HCT116 (cell line): ENCODE measurements around the gene TMEM35B. TPM values are rescaled to one million over a fixed set of nuclear protein-coding genes. Genes with fewer than 3 reads are reported as not detected.
"Not testable (repeated sequence)": the region's sequence is repeated elsewhere in the genome, so short reads cannot be mapped to it uniquely, and the experiment has no call there.

Experiments
- ATAC-seq: fragments of 200-7000 bp; cut with Tn5 transposase; 2 replicates; pipeline ENCODE4 v1.9.1; 2020; ENCODE audit warnings: mild to moderate bottlenecking, moderate library complexity
- BruUV-seq: library from RNA; stranded (reverse); fragments of 400-500 nt; replicated peaks from 2 replicates; lab custom pipeline; 2021; lab: Mats Ljungman, UMichigan
- CTCF ChIA-PET: fragments of 300-600 bp; sonication (Branson Sonifier 250); formaldehyde crosslinking; loops from one replicate; lab custom pipeline; 2021; ENCODE audit warnings: antibody characterized with exemption; lab: Charles Lee
- POLR2A ChIA-PET: fragments of 300-600, 350-600 bp; sonication (Branson Sonifier 250); formaldehyde crosslinking; loops from one replicate; lab custom pipeline; 2021; ENCODE audit warnings: antibody characterized with exemption; lab: Charles Lee
- RAD21 ChIA-PET, 2 experiments: fragments of 300-600 bp; sonication (Branson Sonifier 250); formaldehyde crosslinking; loops; one replicate each; lab custom pipeline; 2023; ENCODE audit warnings: low total read pairs in 2 of 2; ENCODE audit not compliant: uncharacterized antibody in 2 of 2, unreplicated experiment in 2 of 2, low non-redundant PET in 1 of 2; lab: Charles Lee
- DNase-seq: peaks from one replicate; pipeline ENCODE4 v3.0.0-alpha.2; 2010; ENCODE audit warnings: low read depth, low spot score
- H2AFZ ChIP-seq: fragments of 200-600 bp; shearing (Covaris generic), sonication (generic); 2 replicates; pipeline ENCODE4 v1.6.1; 2017; ENCODE audit warnings: low read depth, mixed run types, mixed read lengths, antibody characterized with exemption, low read length; ENCODE audit not compliant: poor library complexity, severe bottlenecking
- H3K27ac ChIP-seq: 2 replicates; pipeline ENCODE4 v1.5.1; 2012; ENCODE audit warnings: low read depth, low read length
- H3K27me3 ChIP-seq: fragments of 200-600 bp; sonication (generic); 2 replicates; pipeline ENCODE4 v1.6.1; 2016; ENCODE audit warnings: mixed run types, low read length, mixed read lengths; ENCODE audit not compliant: insufficient read depth
- H3K36me3 ChIP-seq, 2 experiments: fragments of 200-500 bp in 1 of 2; fragments of 200-600 bp in 1 of 2; sonication (Bioruptor generic) in 1 of 2; sonication (generic) in 1 of 2; 2 replicates each; pipeline versions ENCODE4 v1.5.1 to v1.6.1; 2014 to 2016; ENCODE audit warnings: low read length in 2 of 2, inconsistent platforms in 1 of 2, mixed read lengths in 1 of 2, mixed run types in 1 of 2; ENCODE audit not compliant: insufficient read depth in 2 of 2, control insufficient read depth in 1 of 2
- H3K4me1 ChIP-seq, 2 experiments: fragments of 200-600 bp in 1 of 2; sonication (generic) in 1 of 2; 2 replicates each; pipeline versions ENCODE4 v1.5.1 to v1.6.1; 2012 to 2017; ENCODE audit warnings: low read length in 2 of 2, inconsistent platforms in 1 of 2, mild to moderate bottlenecking in 1 of 2, mixed read lengths in 1 of 2, mixed run types in 1 of 2, moderate library complexity in 1 of 2; ENCODE audit not compliant: insufficient read depth in 2 of 2, control insufficient read depth in 1 of 2
- H3K4me2 ChIP-seq: fragments of 200-600 bp; sonication (generic); 2 replicates; pipeline ENCODE4 v1.6.1; 2017; ENCODE audit warnings: mixed run types, low read length, mixed read lengths
- H3K4me3 ChIP-seq, 2 experiments: fragments of 200-600 bp in 1 of 2; sonication (generic) in 1 of 2; replicated peaks in 1 of 2; 2 replicates each; pipeline ENCODE4 v1.5.1; 2011 to 2016; ENCODE audit warnings: low read length in 2 of 2, control low read depth in 1 of 2, low read depth in 1 of 2, mild to moderate bottlenecking in 1 of 2, mixed read lengths in 1 of 2, mixed run types in 1 of 2
- H3K79me2 ChIP-seq: fragments of 200-600 bp; sonication (generic); 2 replicates; pipeline ENCODE4 v1.6.1; 2017; ENCODE audit warnings: mild to moderate bottlenecking, mixed run types, low read length, moderate library complexity, mixed read lengths; ENCODE audit not compliant: insufficient read depth
- H3K9ac ChIP-seq: fragments of 200-600 bp; sonication (generic); 2 replicates; pipeline ENCODE4 v1.6.1; 2016; ENCODE audit warnings: low read length, mixed read lengths
- H3K9me2 ChIP-seq: fragments of 200-600 bp; sonication (generic), shearing (Covaris generic); 2 replicates; pipeline ENCODE4 v1.6.1; 2017; ENCODE audit warnings: mixed run types, mild to moderate bottlenecking, moderate library complexity; ENCODE audit not compliant: insufficient read depth
- H3K9me3 ChIP-seq, 2 experiments: fragments of 200-500 bp in 1 of 2; fragments of 200-600 bp in 1 of 2; sonication (Bioruptor generic) in 1 of 2; sonication (generic) in 1 of 2; 2 replicates each; pipeline ENCODE4 v1.6.1; 2014 to 2017; ENCODE audit warnings: low read length in 2 of 2, mixed read lengths in 2 of 2, inconsistent platforms in 1 of 2, low read depth in 1 of 2, mild to moderate bottlenecking in 1 of 2, mixed run types in 1 of 2, moderate library complexity in 1 of 2; ENCODE audit not compliant: control insufficient read depth in 1 of 2, insufficient read depth in 1 of 2
- H4K20me1 ChIP-seq: fragments of 200-600 bp; sonication (generic), shearing (Covaris generic); 2 replicates; pipeline ENCODE4 v1.6.1; 2017; ENCODE audit warnings: mixed run types, mild to moderate bottlenecking, moderate library complexity; ENCODE audit not compliant: insufficient read depth
- SRF ChIP-seq: IDR thresholded peaks from 2 replicates; pipeline ENCODE4 v1.6.1; 2012; ENCODE audit warnings: low read depth
- YY1 ChIP-seq: IDR thresholded peaks from 2 replicates; pipeline ENCODE4 v1.6.1; 2011; ENCODE audit warnings: low read length, low read depth, moderate library complexity, mild to moderate bottlenecking; ENCODE audit not compliant: insufficient replicate concordance; ENCODE audit errors: extremely low read depth
- ZBTB33 ChIP-seq: IDR thresholded peaks from 2 replicates; pipeline ENCODE4 v1.6.1; 2011; ENCODE audit warnings: mild to moderate bottlenecking, low read length, moderate library complexity; ENCODE audit not compliant: insufficient replicate concordance; ENCODE audit errors: extremely low read depth
- ZFX ChIP-seq: fragments of 450-650 bp; IDR thresholded peaks from 2 replicates; pipeline ENCODE4 v1.6.1; 2017
- intact Hi-C: fragments of 100-400 bp; cut with micrococcal nuclease; formaldehyde crosslinking; loops from 2 replicates; pipeline ENCODE4 v1.10.0; 2022
- total RNA-seq: library from RNA; stranded (reverse); gene quantifications from one replicate; pipeline ENCODE4 v1.2.1, GENCODE V29; 2021; ENCODE audit not compliant: unreplicated experiment

The TMEM35B gene
- total RNA-seq, 1 experiment from 2014 or later, result 14.6 TPM

- no peak overlapping the region for H3K9ac ChIP-seq
- no peak for TF ChIP-seq ZBTB33
- TF ChIP-seq YY1, result no peak
- TF ChIP-seq SRF, result no peak
- TF ChIP-seq ZFX, result no peak
- no peak overlapping the region for H3K27ac ChIP-seq
- peaks cover 11 to 13% of the 10 kb centered on the region in 2 experiments; a peak in 3 of 4 replicates for H3K4me1 ChIP-seq
- POLR2A ChIA-PET, result no interaction called here
- intact Hi-C loops, result no loop called here
- CTCF ChIA-PET, result no interaction called here
- RAD21 ChIA-PET, result no interaction called here
- no peaks in the 10 kb centered on the region; the same call in 1 of the 2 replicates for H3K79me2 ChIP-seq
- no peaks in the 10 kb centered on the region for H3K9me2 ChIP-seq
- no peak overlapping the region for H3K4me2 ChIP-seq
- no peaks in the 10 kb centered on the region for H3K27me3 ChIP-seq
- ATAC-seq, result no peak
- no TSS peak for BruUV-seq
- peaks cover 0 to under 1% of the 10 kb centered on the region in 2 experiments; a peak in 1 of 4 replicates for H3K36me3 ChIP-seq
- H4K20me1 ChIP-seq, result no peaks in the 10 kb centered on the region
- H2AFZ ChIP-seq, result no peak overlapping the region
- H3K4me3 ChIP-seq, result no peak overlapping the region
- DNase-seq, result no peak
- no peaks in the 10 kb centered on the region for H3K9me3 ChIP-seq
These were observed 1.9 kb upstream of the TMEM35B start for GRCh38 chr1:34987018-34987417.

- RAD21 ChIA-PET, H3K9me2 ChIP-seq, H2AFZ ChIP-seq, H3K27me3 ChIP-seq, H3K79me2 ChIP-seq, H3K36me3 ChIP-seq, H3K9me3 ChIP-seq, ATAC-seq, DNase-seq, intact Hi-C loops, H4K20me1 ChIP-seq: not testable (repeated sequence)
- CTCF ChIA-PET, result interaction anchor here (0.8 kb wide), 1 partner anchor 460 kb away, joined by 3 read pairs; no protein-coding TSS in a partner anchor
- H3K4me1 ChIP-seq, result peaks cover 11 to 13% of the 10 kb centered on the region in 2 experiments; a peak in 3 of 4 replicates
- H3K9ac ChIP-seq, result peak overlapping the region; percentile 88
- POLR2A ChIA-PET, result interaction anchor here (1.2 to 1.7 kb wide), 2 partner anchors 25 to 46 kb away, joined by 3 read pairs; partner anchors contain the start of gene ZMYM6
- peak overlapping the region; percentile 87 for H3K4me2 ChIP-seq
- TSS peak; percentile 73 for BruUV-seq
- H3K27ac ChIP-seq, result peak overlapping the region; percentile 83; the same call in 1 of the 2 replicates
- peak overlapping the region; percentile 79 to 93 for H3K4me3 ChIP-seq
These were observed 410 bp upstream of the TMEM35B start for GRCh38 chr1:34985609-34985904.
